HG03439 (cell line): ENCODE measurements around the gene RXFP4.
"Not testable (repeated sequence)": the region's sequence is repeated elsewhere in the genome, so short reads cannot be mapped to it uniquely, and the experiment has no call there.

Source experiments
- ATAC-seq: cut with Tn5 transposase; IDR thresholded peaks from one replicate; pipeline ENCODE4 v1.9.1; 2021; ENCODE audit warnings: mild to moderate bottlenecking, moderate library complexity; ENCODE audit not compliant: unreplicated experiment

RXFP4 gene

GRCh38 chr1:155929057-155929456, 12.4 kb upstream of the RXFP4 start:
- ATAC-seq: no peak

GRCh38 chr1:155930725-155931124, 10.7 kb upstream of the RXFP4 start:
- not testable (repeated sequence) for ATAC-seq

- no peak for ATAC-seq
Measured at GRCh38 chr1:155931332-155932038, 10.0 kb upstream of the RXFP4 start.

GRCh38 chr1:155932081-155932480, 9.4 kb upstream of the RXFP4 start:
- no peak for ATAC-seq

GRCh38 chr1:155932487-155932886, 9.0 kb upstream of the RXFP4 start:
- no peak for ATAC-seq

GRCh38 chr1:155933591-155934096, 7.8 kb upstream of the RXFP4 start:
- ATAC-seq: no peak

GRCh38 chr1:155934097-155934935, 7.1 kb upstream of the RXFP4 start, which contains the start of gene KHDC4:
KHDC4 (minus strand) TSS chr1:155934413; CDS start chr1:155934373, 40 bp downstream.
- peak; percentile 91 for ATAC-seq

- no peak for ATAC-seq
Measured at GRCh38 chr1:155934936-155935590, 6.4 kb upstream of the RXFP4 start.

- no peak for ATAC-seq
Measured at GRCh38 chr1:155938220-155938627, 3.2 kb upstream of the RXFP4 start.

- ATAC-seq: no peak
Measured at GRCh38 chr1:155940482-155940992, 901 bp upstream of the RXFP4 start.

GRCh38 chr1:155941845-155942531, 550 bp downstream of the RXFP4 start:
- ATAC-seq: no peak

- ATAC-seq: no peak
Measured at GRCh38 chr1:155942578-155943141, 1.2 kb downstream of the RXFP4 start.

- no peak for ATAC-seq
Measured at GRCh38 chr1:155944444-155944799, 3.0 kb downstream of the RXFP4 start.

- no peak for ATAC-seq
Measured at GRCh38 chr1:155946633-155947219, 5.3 kb downstream of the RXFP4 start.

GRCh38 chr1:155947292-155947691, 5.9 kb downstream of the RXFP4 start:
- no peak for ATAC-seq

GRCh38 chr1:155947741-155948140, 6.3 kb downstream of the RXFP4 start:
- no peak for ATAC-seq

GRCh38 chr1:155950829-155951228, 9.4 kb downstream of the RXFP4 start:
- ATAC-seq: no peak

- ATAC-seq: no peak
Measured at GRCh38 chr1:155951753-155952504, 10.5 kb downstream of the RXFP4 start.

- no peak for ATAC-seq
Measured at GRCh38 chr1:155952505-155952890, 11.1 kb downstream of the RXFP4 start.
